BLaER1 treated with 17β-estradiol and CSF1 and Interleukin-3, amounts not matched to agents 10 nM and 100 nM (cell line): ENCODE data around the gene PABPC3.

Experiments
- H3K27ac ChIP-seq, 11 experiments: shearing (Covaris generic); formaldehyde crosslinking; 2 replicates each; pipeline ENCODE4 v1.8.1; 2022
- H3K27me3 ChIP-seq, 11 experiments: shearing (Covaris generic); formaldehyde crosslinking; 2 replicates each; pipeline ENCODE4 v1.8.1; 2022
- H3K36me3 ChIP-seq, 11 experiments: shearing (Covaris generic); formaldehyde crosslinking; 2 replicates each; pipeline ENCODE4 v1.8.1; 2022
- H3K4me1 ChIP-seq, 10 experiments: shearing (Covaris generic); formaldehyde crosslinking; 2 replicates each; pipeline ENCODE4 v1.8.1; 2022
- H3K4me2 ChIP-seq, 11 experiments: shearing (Covaris generic); formaldehyde crosslinking; 2 replicates each; pipeline ENCODE4 v1.8.1; 2022
- H3K4me3 ChIP-seq, 10 experiments: shearing (Covaris generic); formaldehyde crosslinking; 2 replicates each; pipeline ENCODE4 v1.8.1; 2022
- H3K9ac ChIP-seq, 11 experiments: shearing (Covaris generic); formaldehyde crosslinking; 2 replicates each; pipeline ENCODE4 v1.8.1; 2022
- H3K9me3 ChIP-seq, 11 experiments: shearing (Covaris generic); formaldehyde crosslinking; replicated peaks in 1 of 11; 2 replicates each; pipeline ENCODE4 v1.8.1; 2022
- H4K20me1 ChIP-seq, 11 experiments: shearing (Covaris generic); formaldehyde crosslinking; 2 replicates each; pipeline ENCODE4 v1.8.1; 2022
- Cebpa-rat ChIP-seq, 11 experiments: shearing (Covaris generic); IDR thresholded peaks; 2 replicates each; pipeline ENCODE4 v1.8.1; 2022

The PABPC3 gene

DNA sequence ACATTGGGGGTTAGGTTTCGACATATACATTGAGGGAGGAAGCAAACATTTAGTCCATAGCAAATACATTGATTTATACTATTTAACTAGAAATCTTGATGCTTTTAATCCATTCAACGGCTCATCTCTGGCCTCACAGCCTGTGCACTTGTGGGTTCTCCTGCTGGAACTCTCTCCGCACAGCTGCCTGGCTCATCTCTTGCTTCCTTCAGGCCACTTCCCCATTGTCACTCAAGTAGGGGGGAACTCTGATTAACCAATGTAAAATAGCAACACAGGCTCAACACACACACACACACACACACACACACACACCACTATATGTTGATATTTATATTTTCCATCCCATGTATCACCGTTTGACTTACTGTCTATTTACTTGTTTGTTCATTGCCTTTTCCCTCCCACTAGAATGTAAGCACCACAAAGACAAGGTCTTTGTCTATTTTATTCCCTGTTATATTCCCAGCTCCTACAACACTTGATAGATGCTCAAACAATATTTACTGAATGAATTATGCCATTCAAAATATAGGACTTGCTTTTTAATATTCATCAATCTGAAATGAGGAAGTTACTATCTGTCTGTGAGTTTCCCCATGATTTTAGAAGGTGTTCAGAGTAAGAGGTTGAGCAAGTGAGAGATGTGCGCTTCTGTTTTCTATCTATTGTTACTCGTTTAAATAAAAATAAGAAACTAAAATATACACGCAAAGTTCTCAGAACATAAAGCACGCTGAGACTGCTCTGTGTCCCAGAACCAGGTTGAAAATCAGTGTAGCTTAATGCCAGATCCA, 29.8 kb upstream of the PABPC3 start:
- H3K9ac ChIP-seq, result no peak overlapping the region
- H3K9me3 ChIP-seq, result 0 out of 22 replicates have a peak, but pooled peaks cover 0 to 7% (median 0%) of the 10 kb centered on the region in 11 experiments
- no peaks in the 10 kb centered on the region for H3K36me3 ChIP-seq
- H3K4me2 ChIP-seq, result no peak overlapping the region
- no peaks in the 10 kb centered on the region for H3K27me3 ChIP-seq
- H4K20me1 ChIP-seq, result no peaks in the 10 kb centered on the region
- H3K27ac ChIP-seq, result no peak overlapping the region
- peaks cover 0 to 6% (median 0%) of the 10 kb centered on the region in 10 experiments; a peak in 1 of 20 replicates for H3K4me1 ChIP-seq
- no peak for TF ChIP-seq Cebpa-rat (IDR thresholded peaks at IDR 0.05)
- no peak overlapping the region for H3K4me3 ChIP-seq

DNA sequence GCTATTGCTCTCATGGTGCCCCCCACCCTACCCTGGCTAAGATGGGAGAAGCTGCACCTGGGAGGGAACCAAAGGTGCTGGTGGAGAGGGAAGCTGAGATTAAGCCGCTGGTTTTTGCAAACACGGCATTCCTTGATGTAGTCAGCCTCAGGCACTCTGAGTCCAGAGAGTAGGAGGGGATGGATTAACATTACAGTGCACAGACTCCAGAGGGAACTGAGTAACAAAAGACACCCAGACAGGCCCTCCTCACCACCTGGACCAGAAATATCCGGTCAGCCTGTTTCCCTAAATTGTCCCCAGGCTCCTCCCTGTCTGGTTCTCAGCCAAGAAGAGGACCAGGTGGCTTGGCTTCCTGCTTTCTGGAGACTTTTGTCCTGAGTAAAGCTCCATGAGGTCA, 28.9 kb upstream of the PABPC3 start:
- H3K4me2 ChIP-seq, result no peak overlapping the region
- no peak for TF ChIP-seq Cebpa-rat (IDR thresholded peaks at IDR 0.05)
- H3K27me3 ChIP-seq, result no peaks in the 10 kb centered on the region
- H3K36me3 ChIP-seq, result no peaks in the 10 kb centered on the region
- no peak overlapping the region for H3K27ac ChIP-seq
- H4K20me1 ChIP-seq, result no peaks in the 10 kb centered on the region
- no peak overlapping the region for H3K4me3 ChIP-seq
- 0 out of 22 replicates have a peak, but pooled peaks cover 0 to 7% (median 0%) of the 10 kb centered on the region in 11 experiments for H3K9me3 ChIP-seq
- no peak overlapping the region for H3K9ac ChIP-seq
- peaks cover 0 to 6% (median 0%) of the 10 kb centered on the region in 10 experiments; a peak in 1 of 20 replicates for H3K4me1 ChIP-seq

DNA sequence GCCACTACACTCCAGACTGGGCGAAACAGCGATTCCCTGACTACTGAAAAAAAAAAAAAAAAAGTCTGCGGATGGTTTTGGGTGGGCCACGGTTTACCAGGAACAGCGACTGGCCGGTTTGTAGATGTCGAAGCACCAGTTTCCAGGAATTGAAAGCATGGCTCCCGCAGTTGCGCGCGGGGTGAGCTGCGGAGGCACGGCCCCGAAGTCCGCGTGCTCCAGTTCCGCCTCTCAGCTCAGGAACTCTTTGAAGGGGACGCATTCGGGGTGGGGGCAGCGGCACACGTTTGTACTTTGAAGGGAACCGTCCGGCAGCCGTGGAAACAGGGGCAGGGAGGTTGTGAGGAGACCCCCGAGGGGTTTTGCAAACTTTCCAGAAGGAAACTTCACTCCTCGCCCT, 27.1 kb upstream of the PABPC3 start:
- TF ChIP-seq Cebpa-rat (IDR thresholded peaks at IDR 0.05), result no peak
- Histone ChIP-seq H4K20me1 (no peaks in the 10 kb centered on the region), H3K27me3 (no peaks in the 10 kb centered on the region), H3K9ac (no peak overlapping the region), H3K4me1 (peaks cover 0 to 6% (median 0%) of the 10 kb centered on the region in 10 experiments; a peak in 1 of 20 replicates), H3K4me3 (no peak overlapping the region), H3K4me2 (no peak overlapping the region), H3K27ac (no peak overlapping the region), H3K9me3 (0 out of 22 replicates have a peak, but pooled peaks cover 0 to 2% (median 0%) of the 10 kb centered on the region in 11 experiments), H3K36me3 (no peaks in the 10 kb centered on the region)

DNA sequence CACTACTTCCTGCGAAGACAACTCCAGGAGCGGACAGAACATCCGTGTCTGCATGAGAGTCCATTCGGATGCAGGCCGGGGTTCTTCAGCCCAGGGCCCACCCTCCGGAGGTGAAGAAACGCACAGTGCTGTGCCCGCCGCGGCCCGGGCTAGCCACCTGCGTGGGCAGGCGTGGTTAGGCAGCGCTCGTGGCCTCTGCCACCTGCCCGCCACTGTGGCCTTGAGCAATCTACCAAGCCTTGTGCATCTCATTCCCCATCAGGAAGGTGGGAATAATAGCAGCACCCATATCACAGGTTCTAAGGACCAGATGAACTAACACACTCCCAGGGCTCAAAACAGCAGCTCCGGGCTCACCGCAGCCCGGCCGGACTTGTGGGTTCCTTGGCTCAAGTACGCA, 26.7 kb upstream of the PABPC3 start:
- H3K27ac ChIP-seq, result no peak overlapping the region
- H3K9ac ChIP-seq, result no peak overlapping the region
- H3K4me2 ChIP-seq, result no peak overlapping the region
- no peak for TF ChIP-seq Cebpa-rat (IDR thresholded peaks at IDR 0.05)
- H3K4me1 ChIP-seq, result peaks cover 0 to 6% (median 0%) of the 10 kb centered on the region in 10 experiments; a peak in 1 of 20 replicates
- H3K36me3 ChIP-seq, result no peaks in the 10 kb centered on the region
- no peaks in the 10 kb centered on the region for H3K27me3 ChIP-seq
- H4K20me1 ChIP-seq, result no peaks in the 10 kb centered on the region
- H3K9me3 ChIP-seq, result no peaks in the 10 kb centered on the region
- no peak overlapping the region for H3K4me3 ChIP-seq

DNA sequence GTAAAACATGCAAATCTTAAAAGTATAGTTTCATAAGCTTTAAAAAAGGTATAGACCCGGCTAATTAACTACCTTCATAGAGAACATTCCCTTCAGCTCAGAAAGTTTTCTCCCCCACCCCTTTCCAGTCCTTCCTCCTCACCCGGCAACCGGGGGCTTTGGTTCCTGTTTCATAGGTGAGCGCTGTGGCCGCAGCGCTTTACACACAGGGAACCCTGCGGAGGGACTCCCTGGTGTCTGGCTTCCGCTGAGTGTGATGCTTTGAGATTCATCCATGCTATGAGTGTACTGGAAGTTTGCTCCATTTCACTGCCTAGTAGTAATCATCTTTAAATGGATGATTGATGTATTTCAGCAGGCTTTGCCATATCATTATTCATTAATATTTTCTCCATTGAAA, 26.0 kb upstream of the PABPC3 start:
- Histone ChIP-seq H3K9ac (no peak overlapping the region), H3K27me3 (no peaks in the 10 kb centered on the region), H3K4me1 (peaks cover 0 to 6% (median 0%) of the 10 kb centered on the region in 10 experiments; a peak in 1 of 20 replicates), H4K20me1 (no peaks in the 10 kb centered on the region), H3K4me2 (no peak overlapping the region), H3K9me3 (no peaks in the 10 kb centered on the region), H3K4me3 (no peak overlapping the region), H3K36me3 (no peaks in the 10 kb centered on the region), H3K27ac (no peak overlapping the region)
- no peak for TF ChIP-seq Cebpa-rat (IDR thresholded peaks at IDR 0.05)

DNA sequence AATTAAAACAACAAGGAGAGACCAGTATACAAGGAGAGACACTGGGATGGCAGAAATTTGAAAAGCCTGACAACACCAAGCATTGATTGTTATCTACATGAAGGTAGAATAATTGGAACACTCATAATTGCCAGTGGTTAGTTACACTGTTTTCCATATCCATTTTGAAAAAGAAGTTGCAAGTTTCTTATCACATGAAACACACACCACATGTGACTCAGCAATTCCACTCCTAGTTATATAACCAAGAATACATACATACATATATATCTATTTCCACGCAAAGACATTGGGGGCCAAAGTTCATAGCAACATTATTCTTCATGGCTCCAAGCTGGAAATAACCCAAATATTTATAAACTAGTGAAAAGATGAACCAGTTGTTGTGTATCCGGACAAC, 15.2 kb upstream of the PABPC3 start:
- no peak overlapping the region for H3K9ac ChIP-seq
- no peak for TF ChIP-seq Cebpa-rat (IDR thresholded peaks at IDR 0.05)

DNA sequence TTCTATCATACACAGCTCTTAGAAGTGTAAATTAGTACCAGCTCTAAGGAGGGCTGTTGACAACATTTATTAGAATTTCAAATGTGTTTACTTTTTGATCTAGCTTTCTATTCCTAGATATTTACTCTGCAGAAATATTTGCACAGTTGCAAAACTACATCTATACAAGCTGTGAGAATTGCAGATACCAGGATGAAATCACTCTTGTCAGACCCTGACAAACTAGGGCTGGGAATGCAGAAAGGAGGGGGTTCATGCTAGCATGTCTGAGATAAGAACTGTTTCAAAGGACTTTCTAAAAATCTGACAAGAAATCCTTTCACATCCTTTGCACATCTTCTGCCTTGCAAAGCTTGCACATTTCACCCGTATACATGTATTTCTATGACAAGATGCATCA, 11.8 kb upstream of the PABPC3 start:
- peaks cover 0 to 3% (median 0%) of the 10 kb centered on the region in 10 experiments; a peak in 1 of 20 replicates for H3K4me1 ChIP-seq
- H3K9ac ChIP-seq, result no peak overlapping the region
- H3K27ac ChIP-seq, result no peak overlapping the region
- TF ChIP-seq Cebpa-rat (IDR thresholded peaks at IDR 0.05), result no peak
- no peaks in the 10 kb centered on the region for H3K27me3 ChIP-seq
- no peak overlapping the region for H3K4me3 ChIP-seq
- no peak overlapping the region for H3K4me2 ChIP-seq
- no peaks in the 10 kb centered on the region for H4K20me1 ChIP-seq
- no peaks in the 10 kb centered on the region for H3K36me3 ChIP-seq
- H3K9me3 ChIP-seq, result 0 out of 22 replicates have a peak, but pooled peaks cover 0 to 7% (median 0%) of the 10 kb centered on the region in 11 experiments

More for the DNA sequence above, 15.2 kb upstream of the PABPC3 start:
- no peaks in the 10 kb centered on the region for H3K36me3 ChIP-seq
- no peak overlapping the region for H3K4me3 ChIP-seq
- no peak overlapping the region for H3K27ac ChIP-seq
- no peak overlapping the region for H3K4me2 ChIP-seq
- H3K4me1 ChIP-seq, result no peaks in the 10 kb centered on the region
- no peaks in the 10 kb centered on the region for H4K20me1 ChIP-seq
- no peaks in the 10 kb centered on the region for H3K27me3 ChIP-seq
- 0 out of 22 replicates have a peak, but pooled peaks cover 0 to 7% (median 0%) of the 10 kb centered on the region in 11 experiments for H3K9me3 ChIP-seq

DNA sequence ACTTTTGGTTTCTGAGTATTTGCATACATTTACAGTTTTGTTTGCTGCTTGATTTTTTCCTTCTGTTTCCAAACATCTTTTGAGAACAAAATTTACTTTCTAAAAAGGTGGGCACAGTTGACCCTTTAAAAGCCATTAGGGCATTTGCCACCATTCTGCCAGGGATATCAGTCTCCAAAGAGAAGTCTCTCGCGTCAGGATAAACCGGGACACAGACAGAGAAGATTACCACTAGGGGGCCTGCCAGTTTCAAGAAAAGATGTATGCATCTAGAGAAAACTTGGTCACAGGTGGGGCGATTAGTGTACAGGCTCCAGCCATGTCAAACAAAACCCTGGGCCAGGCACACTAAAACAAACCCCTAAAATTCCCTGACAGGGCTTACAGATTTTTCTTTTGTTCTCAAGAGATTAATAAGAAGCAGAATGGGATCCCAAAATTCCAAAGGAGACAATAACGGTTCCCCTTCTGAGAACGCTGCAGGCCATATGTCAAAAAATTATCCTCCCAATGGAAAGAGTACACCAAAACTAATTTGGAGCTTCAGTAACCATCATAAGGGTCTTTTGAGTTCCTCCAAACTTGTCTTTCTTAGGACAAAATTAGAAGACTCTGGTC, 10.7 kb upstream of the PABPC3 start:
- Histone ChIP-seq H3K4me2 (no peak overlapping the region), H3K9ac (no peak overlapping the region), H3K27ac (no peak overlapping the region), H4K20me1 (no peaks in the 10 kb centered on the region), H3K4me1 (peaks cover 0 to 10% (median 0%) of the 10 kb centered on the region in 10 experiments; a peak in 1 of 20 replicates), H3K9me3 (0 out of 22 replicates have a peak, but pooled peaks cover 0 to 7% (median 0%) of the 10 kb centered on the region in 11 experiments), H3K27me3 (no peaks in the 10 kb centered on the region), H3K36me3 (no peaks in the 10 kb centered on the region), H3K4me3 (no peak overlapping the region)
- no peak for TF ChIP-seq Cebpa-rat (IDR thresholded peaks at IDR 0.05)

DNA sequence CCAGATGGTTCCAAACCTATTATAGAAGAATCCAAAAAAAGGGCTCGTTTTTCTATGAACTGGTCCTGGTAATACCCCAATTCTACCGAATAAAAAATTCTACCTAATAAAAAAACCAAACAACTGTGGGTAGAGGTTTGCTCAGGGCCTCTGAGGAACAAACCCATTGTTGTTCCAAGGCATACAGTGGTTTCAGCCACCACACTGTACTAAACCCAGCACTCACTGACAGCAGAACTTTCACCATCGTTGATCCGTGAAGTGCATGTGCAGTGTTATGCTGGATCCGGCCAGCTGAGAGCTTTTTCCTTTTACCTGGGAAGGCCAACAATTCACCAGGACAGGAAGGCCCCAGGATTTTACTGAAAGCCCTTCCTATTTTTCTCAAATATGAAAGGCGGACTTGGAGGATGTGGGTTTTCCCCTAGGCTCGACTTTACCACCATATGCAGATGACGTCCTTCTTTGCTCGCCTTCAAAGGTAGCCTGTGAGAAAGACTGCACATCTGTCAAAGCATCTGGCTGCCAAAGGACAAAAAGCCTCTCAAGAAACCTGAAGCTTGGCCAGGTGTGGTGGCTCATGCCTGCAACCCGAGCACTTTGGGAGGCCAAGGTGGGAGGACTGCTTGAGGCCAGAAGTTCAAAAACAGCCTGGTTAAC, 7.2 kb upstream of the PABPC3 start:
- Histone ChIP-seq H3K27ac (no peak overlapping the region), H3K9me3 (0 out of 22 replicates have a peak, but pooled peaks cover 0 to 7% (median 0%) of the 10 kb centered on the region in 11 experiments), H4K20me1 (no peaks in the 10 kb centered on the region), H3K4me1 (peaks cover 0 to 10% (median 0%) of the 10 kb centered on the region in 10 experiments; a peak in 1 of 20 replicates), H3K27me3 (no peaks in the 10 kb centered on the region), H3K9ac (no peak overlapping the region), H3K4me2 (peak overlapping the region in 3 of 11 experiments; percentile 0 to 14 (median 11); a peak in 1 of 22 replicates), H3K4me3 (no peak overlapping the region), H3K36me3 (no peaks in the 10 kb centered on the region)
- no peak for TF ChIP-seq Cebpa-rat (IDR thresholded peaks at IDR 0.05)
